SW480 (cell line): Measurements from ENCODE around the gene SUFU.

ENCODE experiments used
- DNase-seq: peaks from one replicate; pipeline ENCODE4 v3.0.0-alpha.2; 2016; ENCODE audit warnings: low spot score

SUFU gene

GRCh38 chr10:102597131-102597991 lies 93.6 kb downstream of the SUFU start:
- DNase-seq, result no peak

GRCh38 chr10:102598243-102598642 lies 94.5 kb downstream of the SUFU start:
- DNase-seq, result no peak

GRCh38 chr10:102599565-102600327 lies 96.0 kb downstream of the SUFU start:
- no peak for DNase-seq

- no peak for DNase-seq
Observed at GRCh38 chr10:102600816-102601215, 97.0 kb downstream of the SUFU start.

GRCh38 chr10:102601639-102602038 lies 97.9 kb downstream of the SUFU start:
- no peak for DNase-seq

- DNase-seq, result no peak
Observed at GRCh38 chr10:102602272-102603045, 98.7 kb downstream of the SUFU start.

- DNase-seq, result no peak
Observed at GRCh38 chr10:102603946-102604345, 100.2 kb downstream of the SUFU start.

- peak; percentile 22 for DNase-seq
Observed at GRCh38 chr10:102604439-102604841, 100.7 kb downstream of the SUFU start.

- peak; percentile 12 for DNase-seq
Observed at GRCh38 chr10:102605712-102606111, 101.9 kb downstream of the SUFU start.

GRCh38 chr10:102608487-102608886 lies 104.7 kb downstream of the SUFU start:
- DNase-seq, result no peak

- DNase-seq, result no peak
Observed at GRCh38 chr10:102610441-102610887, 106.7 kb downstream of the SUFU start.

GRCh38 chr10:102611514-102612087 lies 107.8 kb downstream of the SUFU start:
- no peak for DNase-seq

- DNase-seq, result no peak
Observed at GRCh38 chr10:102612964-102613275, 109.1 kb downstream of the SUFU start.

- no peak for DNase-seq
Observed at GRCh38 chr10:102613286-102613685, 109.5 kb downstream of the SUFU start.

- no peak for DNase-seq
Observed at GRCh38 chr10:102613785-102614184, 110.0 kb downstream of the SUFU start.

GRCh38 chr10:102614888-102615287 lies 111.1 kb downstream of the SUFU start:
- DNase-seq, result no peak

- no peak for DNase-seq
Observed at GRCh38 chr10:102615361-102615760, 111.6 kb downstream of the SUFU start.

GRCh38 chr10:102616066-102616770 lies 112.4 kb downstream of the SUFU start:
- DNase-seq, result no peak

GRCh38 chr10:102617041-102617440 lies 113.3 kb downstream of the SUFU start:
- no peak for DNase-seq

- no peak for DNase-seq
Observed at GRCh38 chr10:102617816-102618215, 114.0 kb downstream of the SUFU start.

GRCh38 chr10:102619281-102619981 lies 115.7 kb downstream of the SUFU start:
- DNase-seq, result no peak
